Ovary (tissue), 9 donors: ENCODE results near the gene KRT75. TPM values are rescaled to one million over a fixed set of nuclear protein-coding genes. Genes with fewer than 3 reads are reported as not detected.

ENCODE experiments used
- DNase-seq, 5 donors: peaks; one replicate each; pipeline ENCODE4 v3.0.0-alpha.2; 2019 to 2020
- H3K27ac ChIP-seq, 2 donors: fragments of 200-600 bp; one replicate each; pipeline versions ENCODE4 v1.5.1 to v1.8.0; 2019 to 2022
- H3K27me3 ChIP-seq: fragments of 200-600 bp; one replicate; pipeline ENCODE4 v1.8.0; 2022
- H3K36me3 ChIP-seq: fragments of 200-600 bp; sonication (generic); one replicate; pipeline ENCODE4 v1.5.1; 2019
- H3K4me1 ChIP-seq: one replicate; pipeline ENCODE4 v1.8.1; 2013; ENCODE audit warnings: mild to moderate bottlenecking, moderate library complexity; ENCODE audit not compliant: insufficient read depth
- H3K4me3 ChIP-seq: fragments of 200-600 bp; sonication (generic); one replicate; pipeline ENCODE4 v1.5.1; 2017
- H3K9me3 ChIP-seq, 2 donors: fragments of 200-600 bp in 1 of 2; sonication (generic) in 1 of 2; one replicate each; pipeline versions ENCODE4 v1.5.1 to v1.8.1; 2013 to 2019; ENCODE audit warnings: mild to moderate bottlenecking in 1 of 2, moderate library complexity in 1 of 2
- CTCF ChIP-seq, 3 donors: fragments of 450-650 bp in 2 of 3; fragments of 200-600 bp in 1 of 3; IDR thresholded peaks; one replicate each; pipeline versions ENCODE4 v1.5.1 to v1.8.0; 2016 to 2022; ENCODE audit warnings: antibody characterized with exemption in 3 of 3, mild to moderate bottlenecking in 1 of 3
- EP300 ChIP-seq: sonication (generic); formaldehyde crosslinking; IDR thresholded peaks from one replicate; pipeline ENCODE4 v1.6.1; 2017; ENCODE audit warnings: antibody characterized with exemption
- POLR2A ChIP-seq: fragments of 450-650 bp; IDR thresholded peaks from one replicate; pipeline ENCODE4 v1.6.1; 2017; ENCODE audit warnings: antibody characterized with exemption, mild to moderate bottlenecking, moderate library complexity
- WGBS, 3 donors: extraction: QIAGEN DNeasy Blood & Tissue Kit in 1 of 3; methylation state at CpG; one replicate each; pipeline versions ENCODE4 v1.1.5 to v1.1.7; 2013 to 2017; 5-methylcytosine and 5-hydroxymethylcytosine counted together
- intact Hi-C, 4 donors: fragments of 100-400 bp; cut with DNase I; formaldehyde crosslinking; loops; one replicate each; pipeline versions ENCODE4 v1.11.0 to v1.15.1; 2022 to 2023
- polyA plus RNA-seq, 2 donors: library from polyadenylated mRNA; stranded (reverse); fragments of 200-250 nt in 1 of 2; fragments of 350-450 nt in 1 of 2; fragmentation: Illumina TruSeq in 1 of 2; extraction: RNeasy Lipid Tissue Mini Kit (QIAGEN cat#74804) in 1 of 2; gene quantifications; one replicate each; pipeline ENCODE4 v1.2.3, GENCODE V29; 2013 to 2014
- total RNA-seq, 7 donors: library from RNA; depleted of rRNA in 2 of 7; stranded (reverse); fragments of >200 nt in 2 of 7; fragmentation: NEBNext Ultra II Directional in 3 of 7; extraction: Animal tissue kit (Norgen Biotek cat#: 25700) in 3 of 7; gene quantifications; one replicate each; pipeline versions ENCODE4 v1.1.0 to v1.2.4, GENCODE V29; 2016 to 2023
- donor health status: DM: no; HTN: no; CAD: no; lungs with moderate emphysema.
- donor health status: DM: no; HTN: no; CAD: no.
- donor health status: Bipolar disorder and iron deficiency.
- donor health status: DM: yes; HTN: yes; CAD: no.
- donor health status: DM: no; HTN: no; CAD: no.
- donor health status: DM: yes; HTN: yes; CAD: no.

The KRT75 gene
- total and polyA plus RNA-seq, 9 donors: 0.08 TPM; not detected in 8

- no peak for TF ChIP-seq EP300
- no peak for TF ChIP-seq POLR2A
- TF ChIP-seq CTCF (IDR thresholded peaks at IDR 0.05): no peak
- H3K27ac ChIP-seq: no peak overlapping the region
- no peaks in the 10 kb centered on the region for H3K9me3 ChIP-seq
- DNase-seq: no peak
- H3K36me3 ChIP-seq: no peaks in the 10 kb centered on the region
- 75 to 77% (median 75%) methylated on average over 12 to 19 of the region's 19 CpGs for WGBS, 3 donors
- no peak overlapping the region for H3K4me3 ChIP-seq
- no peaks in the 10 kb centered on the region for H3K4me1 ChIP-seq
- intact Hi-C loops: loop anchor here in 1 of 4 donors (5.0 kb wide), 1 partner anchor 499 kb away; no protein-coding TSS in a partner anchor
- no peaks in the 10 kb centered on the region for H3K27me3 ChIP-seq
Measured at GRCh38 chr12:52378091-52378490, 56.1 kb downstream of the KRT75 start.

GRCh38 chr12:52377266-52377665, 56.9 kb downstream of the KRT75 start:
- no peak overlapping the region for H3K4me3 ChIP-seq
- no peak for TF ChIP-seq POLR2A
- no peak for TF ChIP-seq CTCF (IDR thresholded peaks at IDR 0.05)
- TF ChIP-seq EP300: no peak
- H3K9me3 ChIP-seq: no peaks in the 10 kb centered on the region
- intact Hi-C loops: loop anchor here in 2 of 4 donors (1.0 to 5.0 kb wide), 2 partner anchors 20 to 500 kb away; no protein-coding TSS in a partner anchor
- no peaks in the 10 kb centered on the region for H3K27me3 ChIP-seq
- H3K4me1 ChIP-seq: no peaks in the 10 kb centered on the region
- H3K27ac ChIP-seq: no peak overlapping the region
- H3K36me3 ChIP-seq: no peaks in the 10 kb centered on the region
- no peak for DNase-seq
- WGBS, 3 donors: 85 to 89% (median 86%) methylated on average over 8 of the region's 8 CpGs

Other genes with a start within 250 kb of the KRT75 start
- 10 to 100 TPM in 1 of 7 donors, 1 to 10 TPM in 2, under 1 TPM in 3, not detected in 1; 0.05 to 13.2 (median 0.99) TPM for gene KRT80, start 242.4 kb downstream of the KRT75 start, total RNA-seq
- 1 to 10 TPM in 1 of 2 donors, under 1 TPM in 1; 0.11 to 6.2 TPM for gene KRT80, start 242.4 kb downstream of the KRT75 start, polyA plus RNA-seq
- gene KRT7, start 201.1 kb downstream of the KRT75 start, total RNA-seq: 100 to 1,000 TPM in 1 of 7 donors, 10 to 100 TPM in 4, 1 to 10 TPM in 1, not detected in 1; 3.7 to 379 (median 29.1) TPM
- 1 to 10 TPM in 1 of 2 donors, under 1 TPM in 1; 0.37 to 2.1 TPM for gene KRT7, start 201.1 kb downstream of the KRT75 start, polyA plus RNA-seq
- gene KRT86, start 159.7 kb downstream of the KRT75 start, total RNA-seq: under 1 TPM in 1 of 7 donors, not detected in 6; 0.69 TPM
- not detected for gene KRT86, start 159.7 kb downstream of the KRT75 start, polyA plus RNA-seq
- 1 to 10 TPM in 1 of 7 donors, not detected in 6; 1.2 TPM for gene KRT81, start 142.8 kb downstream of the KRT75 start, total RNA-seq
- not detected for gene KRT81, start 142.8 kb downstream of the KRT75 start, polyA plus RNA-seq
- not detected for gene KRT83, start 113.0 kb downstream of the KRT75 start, total RNA-seq
- gene KRT83, start 113.0 kb downstream of the KRT75 start, polyA plus RNA-seq: not detected
- gene KRT85, start 66.9 kb downstream of the KRT75 start, total RNA-seq: not detected
- gene KRT85, start 66.9 kb downstream of the KRT75 start, polyA plus RNA-seq: not detected
- not detected for gene KRT84, start 48.7 kb downstream of the KRT75 start, total RNA-seq
- not detected for gene KRT84, start 48.7 kb downstream of the KRT75 start, polyA plus RNA-seq
- gene KRT82, start 28.0 kb downstream of the KRT75 start, total RNA-seq: not detected
- gene KRT82, start 28.0 kb downstream of the KRT75 start, polyA plus RNA-seq: not detected
- gene KRT6B, start 17.8 kb upstream of the KRT75 start, total RNA-seq: under 1 TPM in 1 of 7 donors, not detected in 6; 0.11 TPM
- not detected for gene KRT6B, start 17.8 kb upstream of the KRT75 start, polyA plus RNA-seq
- gene KRT6C, start 39.4 kb upstream of the KRT75 start, total RNA-seq: under 1 TPM in 1 of 7 donors, not detected in 6; 0.17 TPM
- gene KRT6C, start 39.4 kb upstream of the KRT75 start, polyA plus RNA-seq: not detected
- gene KRT6A, start 58.9 kb upstream of the KRT75 start, total RNA-seq: 10 to 100 TPM in 1 of 7 donors, 1 to 10 TPM in 3, under 1 TPM in 2, not detected in 1; 0.50 to 14.5 (median 1.4) TPM
- gene KRT6A, start 58.9 kb upstream of the KRT75 start, polyA plus RNA-seq: under 1 TPM in 1 of 2 donors, not detected in 1; 0.15 TPM
- gene KRT5, start 86.0 kb upstream of the KRT75 start, total RNA-seq: 10 to 100 TPM in 2 of 7 donors, 1 to 10 TPM in 3, under 1 TPM in 1, not detected in 1; 1.00 to 16.1 (median 2.0) TPM
- gene KRT5, start 86.0 kb upstream of the KRT75 start, polyA plus RNA-seq: under 1 TPM; 0.25 to 0.55 TPM
- not detected for gene KRT71, start 118.8 kb upstream of the KRT75 start, total RNA-seq
- not detected for gene KRT71, start 118.8 kb upstream of the KRT75 start, polyA plus RNA-seq
- gene KRT74, start 139.5 kb upstream of the KRT75 start, total RNA-seq: not detected
- not detected for gene KRT74, start 139.5 kb upstream of the KRT75 start, polyA plus RNA-seq
- gene KRT72, start 167.1 kb upstream of the KRT75 start, total RNA-seq: not detected
- not detected for gene KRT72, start 167.1 kb upstream of the KRT75 start, polyA plus RNA-seq
- gene KRT73, start 184.2 kb upstream of the KRT75 start, total RNA-seq: not detected
- not detected for gene KRT73, start 184.2 kb upstream of the KRT75 start, polyA plus RNA-seq
- not detected for gene KRT2, start 217.8 kb upstream of the KRT75 start, total RNA-seq
- not detected for gene KRT2, start 217.8 kb upstream of the KRT75 start, polyA plus RNA-seq
- not detected for gene KRT1, start 246.0 kb upstream of the KRT75 start, total RNA-seq
- not detected for gene KRT1, start 246.0 kb upstream of the KRT75 start, polyA plus RNA-seq